GOT3 (cell line): ENCODE results near the gene C22orf15.

ENCODE experiments used
- DNase-seq: peaks from one replicate; lab custom pipeline; 2025; ENCODE audit warnings: mixed read lengths; lab: John Stamatoyannopoulos, UW

Gene C22orf15

GRCh38 chr22:23772649-23773473 lies 10.1 kb downstream of the C22orf15 start, which contains the start of gene MMP11:
TSS of gene MMP11 (plus strand) at chr22:23772849. CDS start at chr22:23772871, 22 bp downstream.
- no peak for DNase-seq

GRCh38 chr22:23773483-23774113 lies 10.8 kb downstream of the C22orf15 start:
- no peak for DNase-seq

DNA sequence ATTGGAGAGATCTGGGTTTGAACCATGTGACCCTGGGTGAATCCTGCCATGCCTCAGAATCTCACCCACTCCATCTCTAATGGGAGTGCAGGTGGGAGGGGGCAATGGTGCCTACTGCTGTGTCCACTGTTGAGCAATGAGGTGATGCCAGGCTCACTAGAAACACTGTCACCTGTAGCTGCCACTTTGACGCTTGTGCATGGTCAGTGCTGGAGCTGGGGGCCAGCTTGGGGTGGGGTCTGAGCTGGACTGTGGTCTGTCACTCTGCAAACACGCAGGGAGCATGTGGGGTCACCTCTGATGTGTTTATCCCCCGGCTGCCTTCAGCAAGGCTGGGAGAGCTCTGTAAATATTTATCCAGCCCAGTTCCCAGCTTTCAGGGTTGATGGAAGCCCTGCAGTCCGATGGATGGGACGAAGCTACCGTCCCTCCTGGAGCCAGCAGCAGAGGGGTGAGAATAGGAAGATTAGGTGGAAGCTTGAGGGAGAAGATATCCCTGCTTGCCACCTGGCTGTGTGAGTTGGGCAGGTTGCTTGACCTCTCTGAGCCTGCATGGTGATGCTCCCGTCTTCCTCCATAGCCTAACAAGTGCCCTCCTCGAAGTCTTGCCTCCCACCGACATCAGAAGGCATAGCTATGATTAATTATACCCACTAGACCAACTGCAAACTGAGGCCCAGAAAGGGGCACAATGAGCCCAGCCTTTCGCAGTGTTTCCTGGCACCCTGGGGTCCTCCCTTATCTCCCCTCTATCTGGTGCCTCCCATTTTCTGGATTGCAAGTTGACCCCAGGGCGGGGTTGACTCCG lies 11.5 kb downstream of the C22orf15 start:
- no peak for DNase-seq

GRCh38 chr22:23774922-23775436 lies 12.2 kb downstream of the C22orf15 start:
- no peak for DNase-seq

GRCh38 chr22:23775779-23776375 lies 13.1 kb downstream of the C22orf15 start:
- no peak for DNase-seq

DNA sequence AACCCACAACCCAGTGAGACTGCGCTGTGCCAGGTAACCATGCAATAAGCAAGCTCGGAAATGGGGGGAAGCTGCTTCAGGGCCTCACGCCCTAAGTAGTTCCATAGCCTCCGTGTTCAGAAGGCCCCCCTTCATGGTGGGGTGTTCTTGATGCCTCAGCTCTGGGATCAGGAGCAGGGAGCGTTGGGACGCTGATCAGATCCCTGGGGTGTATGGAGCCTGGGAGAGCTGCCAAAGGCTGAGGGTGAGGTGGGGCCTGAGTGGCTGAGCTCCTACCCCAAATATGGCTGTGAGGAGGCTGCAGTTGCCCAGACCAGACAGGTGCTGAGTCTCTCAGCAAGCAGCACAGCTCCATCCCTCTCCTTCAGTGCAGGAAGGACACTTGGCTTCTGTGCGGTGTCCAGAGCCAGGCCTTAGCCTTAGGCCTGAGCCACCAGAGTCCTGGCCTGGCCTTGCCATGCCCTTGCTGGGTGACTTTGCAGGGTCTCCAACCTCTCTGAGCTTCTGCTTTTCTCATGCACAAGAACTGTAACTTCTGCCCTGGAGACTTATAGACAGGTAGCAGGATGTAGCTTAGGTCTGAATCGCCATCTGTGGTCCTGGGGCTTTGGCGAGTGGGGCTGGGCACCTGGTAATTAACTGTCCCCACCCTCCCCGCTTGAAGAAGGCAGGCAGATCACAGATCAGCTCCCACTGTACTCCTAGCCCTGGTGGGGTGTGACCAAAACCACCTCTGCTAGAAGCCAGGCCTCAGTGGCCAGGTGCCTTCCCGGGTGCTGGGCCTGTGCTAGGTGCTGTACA lies 15.2 kb downstream of the C22orf15 start:
- DNase-seq = no peak

DNA sequence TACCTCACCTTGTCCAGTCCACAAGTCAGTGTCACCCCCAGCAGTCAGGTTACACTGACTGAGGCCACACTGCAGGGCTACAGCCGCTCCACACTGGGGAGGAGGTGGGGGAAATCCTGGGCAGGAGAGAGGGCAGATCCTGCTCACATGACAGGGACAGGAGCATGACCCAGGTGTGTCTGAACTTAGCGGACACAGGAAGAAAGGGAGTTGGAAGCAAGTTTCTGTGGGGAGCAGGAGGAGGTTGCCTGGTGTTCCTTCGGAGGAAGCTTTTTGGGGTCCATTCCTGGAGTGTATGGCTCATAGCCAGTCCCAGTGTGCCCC lies 15.7 kb downstream of the C22orf15 start:
- DNase-seq = no peak

DNA sequence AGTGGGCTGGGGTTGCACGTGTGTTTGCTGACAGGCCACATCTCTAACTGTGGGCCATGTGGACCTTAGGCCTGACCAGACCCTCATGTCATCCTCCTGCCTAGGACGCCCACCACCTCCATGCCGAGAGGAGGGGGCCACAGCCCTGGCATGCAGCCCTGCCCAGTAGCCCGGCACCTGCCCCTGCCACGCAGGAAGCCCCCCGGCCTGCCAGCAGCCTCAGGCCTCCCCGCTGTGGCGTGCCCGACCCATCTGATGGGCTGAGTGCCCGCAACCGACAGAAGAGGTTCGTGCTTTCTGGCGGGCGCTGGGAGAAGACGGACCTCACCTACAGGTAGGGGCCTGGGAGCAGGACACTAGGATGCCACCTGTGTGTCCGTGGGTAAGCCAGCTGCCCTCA lies 16.3 kb downstream of the C22orf15 start:
- DNase-seq = no peak

DNA sequence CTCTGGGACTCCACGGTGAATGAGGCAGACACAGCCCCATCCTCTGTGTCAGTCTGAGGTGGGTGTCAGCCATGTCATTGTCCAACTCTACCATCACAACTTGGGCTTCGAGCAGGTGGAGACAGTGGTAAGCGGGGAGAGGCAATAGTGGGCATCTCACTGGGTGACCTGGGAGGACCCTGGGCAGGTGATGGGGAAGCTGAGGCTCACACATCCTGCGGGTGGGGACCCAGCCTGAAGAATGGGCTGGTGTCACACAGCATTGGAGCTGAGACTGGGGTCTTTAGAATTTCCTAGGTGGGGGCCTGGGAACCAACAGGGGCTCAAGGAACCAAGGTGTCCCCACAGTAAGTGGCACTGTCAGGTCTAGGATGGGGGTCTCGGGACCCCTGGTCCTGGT lies 16.9 kb downstream of the C22orf15 start:
- no peak for DNase-seq

DNA sequence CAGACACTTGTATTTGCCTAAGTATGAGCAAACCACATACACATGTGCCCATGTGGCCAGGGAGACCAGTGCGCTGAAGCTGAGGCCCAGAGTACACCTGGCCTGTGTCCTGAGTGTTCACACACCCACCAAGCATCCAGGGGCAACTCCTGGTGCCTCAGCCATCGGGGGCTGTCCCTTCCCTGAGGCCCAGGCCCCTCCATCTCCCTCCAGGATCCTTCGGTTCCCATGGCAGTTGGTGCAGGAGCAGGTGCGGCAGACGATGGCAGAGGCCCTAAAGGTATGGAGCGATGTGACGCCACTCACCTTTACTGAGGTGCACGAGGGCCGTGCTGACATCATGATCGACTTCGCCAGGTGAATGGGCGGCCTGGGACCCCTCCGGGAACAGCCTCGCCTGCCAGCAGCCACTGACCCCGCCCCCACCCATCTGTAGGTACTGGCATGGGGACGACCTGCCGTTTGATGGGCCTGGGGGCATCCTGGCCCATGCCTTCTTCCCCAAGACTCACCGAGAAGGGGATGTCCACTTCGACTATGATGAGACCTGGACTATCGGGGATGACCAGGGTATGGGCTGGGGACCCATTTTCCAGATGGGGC lies 17.5 kb downstream of the C22orf15 start:
- no peak for DNase-seq

DNA sequence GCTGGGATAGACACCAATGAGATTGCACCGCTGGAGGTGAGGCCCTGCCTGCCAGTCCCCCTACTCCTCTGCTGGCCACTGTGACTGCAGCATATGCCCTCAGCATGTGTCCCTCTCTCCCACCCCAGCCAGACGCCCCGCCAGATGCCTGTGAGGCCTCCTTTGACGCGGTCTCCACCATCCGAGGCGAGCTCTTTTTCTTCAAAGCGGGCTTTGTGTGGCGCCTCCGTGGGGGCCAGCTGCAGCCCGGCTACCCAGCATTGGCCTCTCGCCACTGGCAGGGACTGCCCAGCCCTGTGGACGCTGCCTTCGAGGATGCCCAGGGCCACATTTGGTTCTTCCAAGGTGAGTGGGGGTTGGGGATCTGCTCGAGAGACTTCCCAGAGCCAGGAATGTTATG lies 18.3 kb downstream of the C22orf15 start:
- DNase-seq = no peak

DNA sequence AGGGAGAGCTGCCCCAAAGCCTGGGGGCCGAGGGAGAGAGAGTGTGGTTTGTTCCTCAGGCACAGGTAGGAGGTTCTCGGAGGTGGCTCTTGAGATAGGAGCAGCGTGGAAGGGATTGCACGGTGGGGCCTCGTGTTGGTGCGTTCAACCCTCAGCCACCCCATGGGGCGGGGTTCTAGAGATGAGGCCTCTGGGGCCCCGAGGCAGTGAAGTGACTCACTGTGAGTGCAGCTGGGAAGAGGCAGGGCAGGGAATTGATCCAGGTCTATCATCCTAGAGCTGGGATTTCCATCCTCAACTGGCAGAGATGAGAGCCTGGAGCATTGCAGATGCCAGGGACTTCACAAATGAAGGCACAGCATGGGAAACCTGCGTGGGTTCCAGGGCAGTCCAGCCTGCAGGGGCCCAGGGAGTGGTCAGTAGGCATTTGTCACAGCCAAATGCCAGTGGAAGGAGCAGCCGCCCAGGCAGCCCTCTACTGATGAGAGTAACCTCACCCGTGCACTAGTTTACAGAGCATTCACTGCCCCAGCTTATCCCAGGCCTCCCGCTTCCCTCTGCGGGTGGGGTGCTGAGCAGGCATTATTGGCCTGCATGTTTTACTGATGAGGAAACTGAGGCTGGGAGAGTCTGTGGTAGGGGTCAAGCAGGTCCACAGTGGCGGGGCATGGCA lies 18.9 kb downstream of the C22orf15 start:
- DNase-seq = peak; percentile 26

DNA sequence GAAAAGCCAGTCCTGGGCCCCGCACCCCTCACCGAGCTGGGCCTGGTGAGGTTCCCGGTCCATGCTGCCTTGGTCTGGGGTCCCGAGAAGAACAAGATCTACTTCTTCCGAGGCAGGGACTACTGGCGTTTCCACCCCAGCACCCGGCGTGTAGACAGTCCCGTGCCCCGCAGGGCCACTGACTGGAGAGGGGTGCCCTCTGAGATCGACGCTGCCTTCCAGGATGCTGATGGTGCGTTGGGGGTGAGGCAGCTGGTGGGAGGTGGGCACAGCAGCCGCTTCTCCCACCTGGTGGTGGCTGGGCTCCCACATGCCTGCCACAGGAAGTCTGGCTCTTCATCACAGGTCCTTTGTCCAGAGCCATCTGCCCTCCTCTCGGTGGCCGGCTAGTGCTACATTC lies 19.5 kb downstream of the C22orf15 start:
- DNase-seq = no peak

GRCh38 chr22:23782703-23783102 lies 19.9 kb downstream of the C22orf15 start:
- no peak for DNase-seq

DNA sequence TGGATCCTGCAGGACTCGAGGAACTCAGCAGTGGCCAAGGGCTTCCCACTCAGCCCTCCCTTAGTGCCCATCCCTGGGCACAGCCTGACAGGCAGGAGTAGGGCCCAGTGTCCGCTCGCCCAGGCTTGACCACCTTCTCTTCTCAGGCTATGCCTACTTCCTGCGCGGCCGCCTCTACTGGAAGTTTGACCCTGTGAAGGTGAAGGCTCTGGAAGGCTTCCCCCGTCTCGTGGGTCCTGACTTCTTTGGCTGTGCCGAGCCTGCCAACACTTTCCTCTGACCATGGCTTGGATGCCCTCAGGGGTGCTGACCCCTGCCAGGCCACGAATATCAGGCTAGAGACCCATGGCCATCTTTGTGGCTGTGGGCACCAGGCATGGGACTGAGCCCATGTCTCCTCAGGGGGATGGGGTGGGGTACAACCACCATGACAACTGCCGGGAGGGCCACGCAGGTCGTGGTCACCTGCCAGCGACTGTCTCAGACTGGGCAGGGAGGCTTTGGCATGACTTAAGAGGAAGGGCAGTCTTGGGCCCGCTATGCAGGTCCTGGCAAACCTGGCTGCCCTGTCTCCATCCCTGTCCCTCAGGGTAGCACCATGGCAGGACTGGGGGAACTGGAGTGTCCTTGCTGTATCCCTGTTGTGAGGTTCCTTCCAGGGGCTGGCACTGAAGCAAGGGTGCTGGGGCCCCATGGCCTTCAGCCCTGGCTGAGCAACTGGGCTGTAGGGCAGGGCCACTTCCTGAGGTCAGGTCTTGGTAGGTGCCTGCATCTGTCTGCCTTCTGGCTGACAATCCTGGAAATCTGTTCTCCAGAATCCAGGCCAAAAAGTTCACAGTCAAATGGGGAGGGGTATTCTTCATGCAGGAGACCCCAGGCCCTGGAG lies 20.7 kb downstream of the C22orf15 start:
- DNase-seq = no peak

DNA sequence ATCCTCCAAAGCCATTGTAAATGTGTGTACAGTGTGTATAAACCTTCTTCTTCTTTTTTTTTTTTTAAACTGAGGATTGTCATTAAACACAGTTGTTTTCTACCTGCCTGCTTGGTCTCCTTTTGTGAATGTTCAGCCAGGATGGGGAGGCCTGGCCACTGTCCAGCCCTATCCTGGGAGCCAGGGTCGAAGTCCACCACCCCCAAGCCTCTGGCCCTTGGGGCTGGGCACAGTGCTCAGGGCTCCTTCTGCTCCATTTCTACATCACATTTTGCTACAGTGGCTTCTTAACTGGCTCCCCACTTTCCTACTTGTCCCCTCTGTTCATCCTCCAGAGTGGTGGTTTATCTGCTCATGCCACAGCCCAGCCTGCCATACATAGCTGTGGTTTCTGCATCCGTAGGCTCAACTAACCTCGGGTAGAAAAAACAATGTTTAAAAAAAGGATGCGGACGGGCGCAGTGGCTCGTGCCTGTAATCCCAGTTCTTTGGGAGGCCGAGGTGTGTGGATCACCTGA lies 21.5 kb downstream of the C22orf15 start:
- DNase-seq = no peak

DNA sequence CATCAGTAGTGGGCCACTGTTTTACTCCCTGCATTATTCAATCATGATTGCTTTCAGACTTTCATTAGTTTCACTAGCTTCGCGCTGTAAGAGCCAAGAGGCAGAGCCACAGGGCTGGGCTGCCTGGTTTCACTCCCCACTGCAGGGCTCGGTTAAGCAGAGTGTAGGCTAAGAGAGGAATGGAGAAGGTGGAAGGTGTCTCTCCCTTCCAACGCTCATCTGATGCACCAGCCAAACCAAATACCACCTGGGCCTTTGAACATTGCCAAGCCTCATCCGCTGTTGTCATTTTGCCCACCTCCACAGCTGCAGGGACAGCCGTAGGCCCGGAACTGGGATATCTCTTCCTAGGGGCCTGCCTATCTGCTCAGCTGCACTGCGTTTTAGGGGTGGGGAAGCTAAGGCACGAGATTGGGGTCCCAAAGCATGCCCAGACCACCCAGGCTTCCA lies 23.5 kb downstream of the C22orf15 start:
- DNase-seq = no peak

DNA sequence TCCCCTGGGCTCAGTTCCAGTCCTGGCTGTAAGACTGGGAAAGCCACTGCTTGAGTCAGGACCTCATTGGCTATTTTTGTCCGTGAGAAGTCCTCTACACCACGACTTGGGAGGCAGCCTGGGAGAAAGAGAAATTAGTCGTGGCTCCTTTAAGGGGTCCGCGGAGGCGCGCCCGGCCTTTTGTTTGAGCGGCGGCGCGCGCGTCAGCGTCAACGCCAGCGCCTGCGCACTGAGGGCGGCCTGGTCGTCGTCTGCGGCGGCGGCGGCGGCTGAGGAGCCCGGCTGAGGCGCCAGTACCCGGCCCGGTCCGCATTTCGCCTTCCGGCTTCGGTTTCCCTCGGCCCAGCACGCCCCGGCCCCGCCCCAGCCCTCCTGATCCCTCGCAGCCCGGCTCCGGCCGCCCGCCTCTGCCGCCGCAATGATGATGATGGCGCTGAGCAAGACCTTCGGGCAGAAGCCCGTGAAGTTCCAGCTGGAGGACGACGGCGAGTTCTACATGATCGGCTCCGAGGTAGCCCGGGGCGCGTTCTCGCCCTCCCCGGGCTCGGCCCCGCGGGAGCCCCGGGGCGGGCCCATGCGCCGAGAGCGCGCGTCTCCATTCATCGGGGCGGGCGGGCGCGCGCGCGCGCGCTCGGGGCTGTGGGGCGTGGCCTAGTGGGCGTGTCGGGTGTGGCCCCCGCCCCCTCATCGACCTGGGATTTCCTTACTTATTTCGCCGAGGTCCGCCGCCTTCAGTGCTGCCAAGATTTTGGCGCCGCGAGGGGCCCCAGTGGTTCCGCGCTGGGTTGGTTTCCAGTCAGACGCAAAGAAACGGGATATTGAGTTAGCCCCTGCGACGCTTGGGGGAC lies 24.2 kb downstream of the C22orf15 start, which contains the start of gene SMARCB1:
Gene SMARCB1 (plus strand): TSS at position 215 of the 848 bp plus-strand sequence. CDS start 204 bp downstream, at position 419.
- peak; percentile 58 for DNase-seq
